ENCODE results near the gene FAAH.
A peak's percentile ranks its signal among the peaks of the same experiment; 100 is the strongest.
"Not testable (repeated sequence)": the region's sequence is repeated elsewhere in the genome, so short reads cannot be mapped to it uniquely, and the experiment has no call there.

Gene FAAH

DNA sequence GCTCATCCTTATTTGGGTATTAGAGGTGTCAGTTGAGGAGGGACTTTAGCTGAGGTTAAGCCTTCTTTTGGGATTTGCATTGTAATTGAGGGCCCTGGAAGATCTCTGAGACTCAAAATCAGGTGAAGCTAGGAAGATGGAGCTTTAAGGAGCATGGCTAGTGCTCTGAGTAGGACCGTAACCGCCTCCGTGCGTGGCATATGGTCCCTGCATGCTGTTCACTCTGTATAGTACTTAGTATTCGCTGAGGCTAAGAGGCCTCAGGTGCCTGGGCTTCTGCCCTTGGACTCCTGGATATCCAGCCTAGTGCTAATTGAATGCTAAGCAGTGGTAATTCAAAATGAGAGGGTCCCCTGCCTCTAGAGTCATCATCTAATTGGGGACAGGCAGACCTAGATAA, 31.0 kb upstream of the FAAH start:
- H3K27ac Mint-ChIP-seq = no peak overlapping the region
- TF ChIP-seq, protein P1, sequence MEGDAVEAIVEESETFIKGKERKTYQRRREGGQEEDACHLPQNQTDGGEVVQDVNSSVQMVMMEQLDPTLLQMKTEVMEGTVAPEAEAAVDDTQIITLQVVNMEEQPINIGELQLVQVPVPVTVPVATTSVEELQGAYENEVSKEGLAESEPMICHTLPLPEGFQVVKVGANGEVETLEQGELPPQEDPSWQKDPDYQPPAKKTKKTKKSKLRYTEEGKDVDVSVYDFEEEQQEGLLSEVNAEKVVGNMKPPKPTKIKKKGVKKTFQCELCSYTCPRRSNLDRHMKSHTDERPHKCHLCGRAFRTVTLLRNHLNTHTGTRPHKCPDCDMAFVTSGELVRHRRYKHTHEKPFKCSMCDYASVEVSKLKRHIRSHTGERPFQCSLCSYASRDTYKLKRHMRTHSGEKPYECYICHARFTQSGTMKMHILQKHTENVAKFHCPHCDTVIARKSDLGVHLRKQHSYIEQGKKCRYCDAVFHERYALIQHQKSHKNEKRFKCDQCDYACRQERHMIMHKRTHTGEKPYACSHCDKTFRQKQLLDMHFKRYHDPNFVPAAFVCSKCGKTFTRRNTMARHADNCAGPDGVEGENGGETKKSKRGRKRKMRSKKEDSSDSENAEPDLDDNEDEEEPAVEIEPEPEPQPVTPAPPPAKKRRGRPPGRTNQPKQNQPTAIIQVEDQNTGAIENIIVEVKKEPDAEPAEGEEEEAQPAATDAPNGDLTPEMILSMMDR (IDR thresholded peaks at IDR 0.05; ENCODE audit: unreplicated experiment in 3 of 3) = no peak

DNA sequence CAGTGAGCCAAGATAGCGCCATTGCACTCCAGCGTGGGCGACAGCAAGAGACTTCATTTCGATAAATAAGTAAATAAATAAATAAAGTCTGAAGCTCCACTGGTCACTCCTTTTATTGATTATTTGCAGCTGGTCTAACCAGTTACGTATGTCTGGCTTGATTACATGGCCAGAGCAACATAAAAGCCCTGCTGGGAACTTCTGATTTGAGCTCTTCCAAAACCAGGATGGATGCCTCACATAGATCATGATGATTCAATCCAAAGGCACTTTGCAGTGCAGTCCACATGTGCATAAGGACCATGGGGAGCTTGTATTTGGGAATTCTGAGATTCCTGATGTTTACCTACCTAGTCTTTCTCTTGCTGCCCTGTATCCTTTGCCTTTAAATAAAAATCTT, 29.5 kb upstream of the FAAH start:
- TF ChIP-seq, protein P1 (IDR thresholded peaks at IDR 0.05; ENCODE audit: unreplicated experiment in 3 of 3) = no peak
- H3K4me1 Mint-ChIP-seq = no peaks in the 10 kb centered on the region
- no peaks in the 10 kb centered on the region for H3K27me3 Mint-ChIP-seq (ENCODE audit: low read depth)
- H3K27ac Mint-ChIP-seq = no peak overlapping the region
- H3K4me3 Mint-ChIP-seq = no peak overlapping the region
- H3K36me3 Mint-ChIP-seq (ENCODE audit: low read depth) = peaks cover 52% of the 10 kb centered on the region
- H3K9me3 Mint-ChIP-seq = no peaks in the 10 kb centered on the region

More for the DNA sequence above, 31.0 kb upstream of the FAAH start:
- Mint-ChIP-seq H3K4me1 (no peaks in the 10 kb centered on the region), H3K36me3 (ENCODE audit: low read depth) (peaks cover 49% of the 10 kb centered on the region), H3K9me3 (no peaks in the 10 kb centered on the region), H3K27me3 (ENCODE audit: low read depth) (no peaks in the 10 kb centered on the region), H3K4me3 (no peak overlapping the region)

GRCh38 chr1:46365796-46366195, 28.3 kb upstream of the FAAH start:
- H3K36me3 Mint-ChIP-seq (ENCODE audit: low read depth) = peaks cover 51% of the 10 kb centered on the region
- not testable (repeated sequence) for H3K27ac Mint-ChIP-seq; H3K9me3 Mint-ChIP-seq; H3K4me1 Mint-ChIP-seq; H3K27me3 Mint-ChIP-seq (ENCODE audit: low read depth); H3K4me3 Mint-ChIP-seq

DNA sequence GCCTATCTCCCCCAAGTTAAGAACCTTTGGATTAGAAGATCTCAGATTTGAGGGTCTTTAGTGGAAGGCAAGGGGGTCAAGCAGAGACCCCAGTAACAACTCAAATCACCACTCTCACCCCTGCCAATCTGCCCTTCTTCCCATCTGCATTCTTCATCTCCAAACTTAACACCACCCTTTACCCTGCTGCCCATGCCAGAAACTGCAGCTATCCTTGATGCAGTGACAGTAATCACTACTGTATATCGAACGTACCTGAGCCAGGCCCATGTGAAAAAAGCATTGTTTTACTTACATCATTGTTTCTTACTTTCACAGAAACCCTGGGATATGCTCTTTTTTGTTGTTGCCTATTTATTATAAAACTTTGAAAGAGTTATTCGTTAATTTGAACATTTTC, 27.0 kb upstream of the FAAH start:
- no peaks in the 10 kb centered on the region for H3K9me3 Mint-ChIP-seq
- no peak overlapping the region for H3K27ac Mint-ChIP-seq
- H3K27me3 Mint-ChIP-seq (ENCODE audit: low read depth) = no peaks in the 10 kb centered on the region
- H3K4me1 Mint-ChIP-seq = no peaks in the 10 kb centered on the region
- H3K36me3 Mint-ChIP-seq (ENCODE audit: low read depth) = peaks cover 43% of the 10 kb centered on the region
- no peak overlapping the region for H3K4me3 Mint-ChIP-seq
- TF ChIP-seq, protein P1 (IDR thresholded peaks at IDR 0.05; ENCODE audit: unreplicated experiment in 3 of 3) = no peak

DNA sequence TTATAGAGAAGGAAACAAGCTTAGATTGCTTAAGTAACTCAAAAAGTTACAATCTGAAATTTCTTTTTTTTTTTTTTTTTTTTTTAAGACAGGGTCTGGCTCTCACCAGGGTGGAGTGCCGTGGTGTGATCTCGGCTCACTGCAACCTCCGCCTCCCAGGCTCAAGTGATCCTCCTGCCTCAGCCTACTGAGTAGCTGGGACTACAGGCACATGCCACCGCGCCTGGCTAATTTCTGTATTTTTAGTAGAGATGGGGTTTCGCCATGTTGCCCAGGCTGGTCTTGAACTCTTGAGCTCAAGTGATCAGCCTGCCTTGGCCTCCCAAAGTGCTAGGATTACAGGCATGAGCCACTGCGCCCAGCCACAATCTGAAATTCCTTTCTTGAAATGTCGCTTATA, 26.4 kb upstream of the FAAH start:
- H3K36me3 Mint-ChIP-seq (ENCODE audit: low read depth) = peaks cover 44% of the 10 kb centered on the region
- H3K27ac Mint-ChIP-seq; H3K4me1 Mint-ChIP-seq; H3K27me3 Mint-ChIP-seq (ENCODE audit: low read depth); H3K4me3 Mint-ChIP-seq; H3K9me3 Mint-ChIP-seq: not testable (repeated sequence)

DNA sequence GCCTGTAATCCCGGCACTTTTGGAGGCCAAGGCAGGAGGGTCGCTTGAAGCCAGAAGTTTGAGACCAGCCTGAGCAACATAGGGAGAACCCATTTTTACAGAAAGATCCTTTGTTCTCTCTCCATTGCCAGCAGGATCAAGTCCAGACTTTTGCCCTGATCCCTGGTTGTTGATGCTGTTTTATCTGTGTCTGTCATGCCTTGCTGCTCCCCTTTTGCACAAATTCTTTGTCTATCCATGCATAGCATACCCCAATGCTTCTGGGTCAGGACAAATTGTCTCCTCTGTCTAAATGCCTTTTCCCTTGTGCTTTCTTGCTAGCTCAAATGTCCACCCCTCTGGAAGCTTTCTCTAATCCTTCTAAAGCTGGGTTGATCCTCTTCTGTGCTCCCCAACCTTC, 25.3 kb upstream of the FAAH start:
- H3K36me3 Mint-ChIP-seq (ENCODE audit: low read depth) = peaks cover 38% of the 10 kb centered on the region
- peak overlapping the region in 1 of 3 experiments; percentile 20 for H3K27ac Mint-ChIP-seq
- H3K4me3 Mint-ChIP-seq = no peak overlapping the region
- no peaks in the 10 kb centered on the region for H3K9me3 Mint-ChIP-seq
- TF ChIP-seq, protein P1 (IDR thresholded peaks at IDR 0.05; ENCODE audit: unreplicated experiment in 3 of 3) = no peak
- no peaks in the 10 kb centered on the region for H3K4me1 Mint-ChIP-seq
- H3K27me3 Mint-ChIP-seq (ENCODE audit: low read depth) = no peaks in the 10 kb centered on the region

DNA sequence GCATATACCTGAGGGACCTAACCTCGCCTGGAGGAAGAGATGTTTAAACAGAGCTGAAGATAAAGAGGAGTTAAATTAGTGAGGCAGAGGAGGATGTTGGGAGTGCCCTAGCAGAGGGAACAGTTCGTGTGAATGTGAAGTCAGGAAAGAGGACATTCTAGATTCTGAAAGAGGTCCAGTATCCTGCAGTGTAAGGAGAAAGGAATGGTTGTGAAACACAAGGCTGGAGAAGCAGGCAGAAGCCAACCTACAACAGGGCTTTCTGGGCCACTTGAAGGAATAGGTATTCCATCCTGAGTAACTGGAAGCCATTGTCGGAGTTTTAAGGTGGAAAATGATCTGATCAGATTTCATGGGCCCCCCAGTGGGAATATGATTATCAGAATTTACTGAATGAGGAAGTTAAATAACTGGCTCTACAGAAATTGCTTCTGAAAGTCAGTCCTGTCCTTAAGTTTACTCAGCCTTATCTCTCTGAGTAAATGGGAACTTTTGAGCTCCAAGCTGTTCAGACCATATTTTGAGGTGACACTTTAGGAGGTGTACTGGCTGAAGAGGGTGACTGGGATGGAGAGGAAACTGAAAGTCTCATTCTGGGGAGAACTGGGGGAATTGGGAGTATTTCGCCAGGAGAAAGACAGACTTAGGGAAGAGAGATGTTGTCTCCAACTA, 24.4 kb upstream of the FAAH start:
- Mint-ChIP-seq H3K27me3 (ENCODE audit: low read depth) (no peaks in the 10 kb centered on the region), H3K27ac (peak overlapping the region in 1 of 3 experiments; percentile 1), H3K4me3 (no peak overlapping the region), H3K36me3 (ENCODE audit: low read depth) (peaks cover 37% of the 10 kb centered on the region), H3K9me3 (no peaks in the 10 kb centered on the region), H3K4me1 (no peaks in the 10 kb centered on the region)
- TF ChIP-seq, protein P1 (IDR thresholded peaks at IDR 0.05; ENCODE audit: unreplicated experiment in 3 of 3) = no peak
